HG03442 (cell line): Measurements from ENCODE around the gene ZBTB5.

Source experiments
- ATAC-seq: cut with Tn5 transposase; IDR thresholded peaks from one replicate; pipeline ENCODE4 v1.9.1; 2021; ENCODE audit warnings: mild to moderate bottlenecking, moderate library complexity; ENCODE audit not compliant: unreplicated experiment

The ZBTB5 gene

DNA sequence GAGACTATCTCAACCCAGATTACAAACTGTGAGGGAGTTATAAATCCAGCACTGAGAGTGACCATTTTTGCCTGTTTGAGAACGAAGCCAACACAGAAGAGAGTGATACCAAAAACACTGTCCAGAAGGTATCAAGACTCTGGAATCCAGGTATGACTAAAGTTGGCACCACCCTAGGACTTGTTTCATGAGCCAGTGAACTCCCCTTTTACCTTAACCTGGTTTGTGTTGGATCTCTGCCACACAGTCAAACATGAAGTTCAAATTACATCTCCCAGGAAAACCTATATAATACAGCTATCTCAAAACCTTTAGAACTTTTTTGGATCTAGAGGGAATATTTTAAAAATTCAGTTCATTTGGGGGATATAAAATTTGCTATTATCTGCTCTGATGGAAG lies 11.4 kb downstream of the ZBTB5 start:
- ATAC-seq: no peak

GRCh38 chr9:37452611-37453010 lies 12.6 kb downstream of the ZBTB5 start:
- no peak for ATAC-seq

GRCh38 chr9:37451628-37452027 lies 13.6 kb downstream of the ZBTB5 start:
- ATAC-seq: no peak

DNA sequence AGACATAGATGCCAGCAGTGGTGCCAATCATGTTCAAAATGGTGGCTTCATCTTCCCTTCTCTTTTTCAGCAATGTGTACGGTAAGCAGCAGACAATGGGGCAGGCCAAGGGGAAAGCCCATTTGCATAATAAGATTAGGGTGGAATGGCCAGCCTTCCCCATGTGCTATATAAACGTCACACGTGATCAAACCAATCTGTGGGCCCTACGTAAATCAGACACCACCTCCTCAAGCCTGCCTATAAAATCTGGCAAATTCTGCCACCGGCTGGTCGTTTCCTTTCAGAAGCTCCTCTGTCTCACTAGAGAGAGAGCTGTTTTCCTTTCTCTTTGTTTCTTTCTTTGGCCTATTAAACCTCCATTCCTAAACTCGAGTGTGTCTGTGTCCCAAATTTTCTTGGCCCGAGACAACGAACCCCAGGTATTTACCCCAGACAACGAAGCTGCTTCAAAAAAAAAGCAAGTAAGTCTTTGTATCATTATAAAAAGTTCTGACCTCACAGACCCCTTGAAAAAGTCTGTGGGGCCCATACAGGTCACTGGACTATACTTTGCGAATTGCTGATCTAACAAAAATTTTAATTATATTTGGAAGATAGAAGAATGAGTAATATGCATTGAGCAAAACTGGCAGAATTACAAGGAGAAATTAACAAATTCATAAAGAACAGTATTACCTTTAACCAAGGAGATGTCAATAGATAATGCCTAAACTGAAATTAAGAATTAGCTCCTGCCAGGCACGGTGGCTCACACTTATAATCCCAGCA lies 15.2 kb downstream of the ZBTB5 start:
- ATAC-seq: no peak

GRCh38 chr9:37447111-37447510 lies 18.1 kb downstream of the ZBTB5 start:
- ATAC-seq: no peak

DNA sequence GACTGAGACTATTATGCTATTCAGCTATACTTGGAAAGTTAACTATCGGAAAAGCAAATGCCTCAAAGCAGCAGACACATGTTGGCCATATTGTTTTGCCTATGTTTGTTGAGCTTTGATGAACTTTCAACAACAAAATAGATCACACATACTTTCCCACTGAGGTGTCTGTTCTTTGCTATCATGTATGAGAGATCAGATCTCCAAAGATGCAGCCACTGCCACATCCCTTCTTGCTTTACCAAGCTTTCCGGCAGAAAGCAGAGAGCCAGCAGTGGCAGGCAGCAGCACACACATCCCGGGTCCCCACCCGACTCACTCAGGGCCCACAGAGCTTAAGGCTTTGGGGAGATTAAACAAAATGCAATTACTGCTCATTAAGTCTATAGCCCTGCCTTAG lies 18.8 kb downstream of the ZBTB5 start:
- no peak for ATAC-seq

DNA sequence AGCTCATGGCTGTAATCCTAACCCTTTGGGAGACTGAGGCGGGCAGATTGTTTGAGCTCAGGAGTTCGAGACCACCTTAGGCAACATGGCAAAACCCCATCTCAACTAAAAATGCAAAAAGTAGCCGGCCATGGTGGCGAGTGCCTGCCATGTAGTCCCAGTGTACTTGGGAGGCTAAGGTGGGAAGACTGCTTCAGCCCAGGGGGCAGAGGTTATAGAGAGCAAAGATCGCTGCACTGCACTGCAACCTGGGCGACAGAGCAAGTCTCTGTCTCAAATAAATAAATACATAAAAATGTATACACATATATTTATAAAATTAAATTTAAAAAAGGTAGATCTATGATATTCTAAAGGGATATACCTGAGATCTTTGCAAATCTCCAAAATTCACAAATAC lies 19.4 kb downstream of the ZBTB5 start:
- ATAC-seq: no peak

GRCh38 chr9:37444890-37445289 lies 20.4 kb downstream of the ZBTB5 start:
- ATAC-seq: no peak

GRCh38 chr9:37443566-37443965 lies 21.7 kb downstream of the ZBTB5 start:
- no peak for ATAC-seq

DNA sequence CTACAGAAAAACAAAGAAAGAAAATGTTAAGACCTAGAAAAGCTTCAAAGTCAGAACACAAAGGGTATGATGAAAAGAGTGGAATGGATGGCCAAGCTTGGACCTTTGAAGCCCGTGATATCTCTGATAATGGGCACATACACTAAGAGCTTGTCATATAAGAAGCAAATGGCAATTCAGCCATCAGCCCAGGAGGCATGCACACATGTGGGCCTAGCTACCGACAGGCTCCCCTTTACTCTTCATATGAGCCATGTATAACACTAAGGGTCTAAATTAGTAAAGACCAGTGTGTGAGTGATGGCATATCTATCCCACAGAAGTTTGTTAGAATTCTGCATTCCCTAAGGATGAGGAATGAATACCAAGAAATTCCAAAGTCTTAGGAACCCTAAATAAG lies 22.7 kb downstream of the ZBTB5 start:
- no peak for ATAC-seq

GRCh38 chr9:37441776-37442370 lies 23.4 kb downstream of the ZBTB5 start:
- ATAC-seq: no peak

GRCh38 chr9:37438359-37438758 lies 26.9 kb downstream of the ZBTB5 start:
- ATAC-seq: no peak

GRCh38 chr9:37437621-37438020 lies 27.6 kb downstream of the ZBTB5 start:
- ATAC-seq: no peak

DNA sequence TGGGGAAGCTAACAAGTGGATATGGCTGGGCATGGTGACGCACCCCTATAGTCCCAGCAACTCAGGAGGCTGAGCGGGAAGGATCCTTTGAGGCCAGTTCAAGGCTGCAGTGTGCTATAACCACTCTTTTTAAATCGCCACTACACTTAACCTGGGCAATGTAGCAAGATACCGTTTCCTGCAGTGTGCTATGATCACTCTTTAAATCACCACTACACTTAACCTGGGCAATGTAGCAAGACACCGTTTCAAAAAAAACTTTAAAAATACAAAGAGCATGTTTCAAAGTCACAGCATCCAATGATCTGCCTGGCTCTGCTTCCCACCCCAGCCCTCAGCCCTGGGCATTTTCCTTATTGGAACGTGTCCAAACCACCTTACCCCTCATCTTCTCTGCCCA lies 28.2 kb downstream of the ZBTB5 start:
- no peak for ATAC-seq

- no peak for ATAC-seq
Observed at GRCh38 chr9:37436540-37436939, 28.7 kb downstream of the ZBTB5 start.

GRCh38 chr9:37433867-37434371 lies 31.3 kb downstream of the ZBTB5 start:
- no peak for ATAC-seq

- no peak for ATAC-seq
Observed at GRCh38 chr9:37432020-37432419, 33.2 kb downstream of the ZBTB5 start.

DNA sequence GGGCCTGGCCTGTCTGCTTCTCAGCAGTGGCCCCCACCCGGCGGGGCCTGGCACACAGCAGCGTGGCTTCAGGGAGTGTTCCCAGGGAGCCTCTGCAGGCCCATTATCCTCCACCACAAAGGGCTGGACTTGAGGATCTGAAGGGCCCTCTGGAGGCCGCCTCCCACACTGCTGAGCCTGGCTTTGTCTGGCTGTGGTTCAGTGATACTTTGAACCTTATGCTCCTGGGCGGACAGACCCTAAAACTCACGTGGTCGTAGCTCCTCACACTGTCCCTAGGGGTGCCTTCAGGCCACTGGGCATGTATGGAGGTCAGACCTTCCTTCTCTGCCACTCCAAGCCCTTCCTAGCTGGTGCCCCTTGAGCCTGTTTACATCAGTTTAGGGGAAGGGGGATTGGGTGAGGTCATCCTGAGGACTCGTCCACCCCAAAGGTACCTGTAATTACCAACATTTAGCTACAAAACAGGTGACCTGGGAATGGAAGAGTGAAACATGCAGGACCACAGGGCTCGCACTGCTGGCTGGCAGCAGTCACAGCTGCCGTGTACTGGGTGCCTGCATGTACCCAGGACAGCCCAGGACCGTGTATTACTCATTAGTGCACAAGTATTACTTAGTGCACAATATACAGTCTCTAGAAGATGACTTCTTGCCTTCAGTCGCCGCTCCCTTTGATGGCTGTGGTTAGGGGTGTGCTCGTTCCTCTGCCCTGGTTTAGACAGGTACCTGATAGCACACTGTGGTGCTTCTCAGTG lies 34.2 kb downstream of the ZBTB5 start:
- no peak for ATAC-seq

GRCh38 chr9:37429441-37430285 lies 35.6 kb downstream of the ZBTB5 start:
- no peak for ATAC-seq

GRCh38 chr9:37428345-37428744 lies 36.9 kb downstream of the ZBTB5 start:
- ATAC-seq: no peak

- no peak for ATAC-seq
Observed at GRCh38 chr9:37426846-37427245, 38.4 kb downstream of the ZBTB5 start.
